H1 (cell line): ENCODE measurements around the gene SPATA32. TPM values are rescaled to one million over a fixed set of nuclear protein-coding genes. Genes with fewer than 3 reads are reported as not detected.

Experiments used
- CBX5 ChIP-seq: fragments of 300-800, 300-1000 bp; sonication (generic); IDR thresholded peaks from 2 replicates; pipeline ENCODE4 v1.7.1; 2016; ENCODE audit warnings: antibody characterized with exemption, low read length, low read depth
- CREB1 ChIP-seq: IDR thresholded peaks from 2 replicates; pipeline ENCODE4 v1.6.1; 2012; ENCODE audit warnings: inconsistent platforms
- GABPA ChIP-seq: IDR thresholded peaks from 2 replicates; pipeline ENCODE4 v1.6.1; 2011; ENCODE audit warnings: mild to moderate bottlenecking, low read length, moderate library complexity, borderline replicate concordance; ENCODE audit not compliant: insufficient read depth
- KDM1A ChIP-seq: fragments of 200-600, 300-600 bp; sonication (generic); IDR thresholded peaks from 2 replicates; pipeline ENCODE4 v1.7.1; 2016; ENCODE audit warnings: mild to moderate bottlenecking, low read length, borderline replicate concordance
- NRF1 ChIP-seq: IDR thresholded peaks from 2 replicates; pipeline ENCODE4 v1.6.1; 2011; ENCODE audit warnings: mild to moderate bottlenecking, low read depth, low read length, improper control_type of control experiment
- SIN3A ChIP-seq, 2 experiments: IDR thresholded peaks in 1 of 2; conservative IDR thresholded peaks in 1 of 2; 2 replicates each; pipeline ENCODE4 v1.6.1; 2011 to 2012; ENCODE audit warnings: low read length in 2 of 2, improper control_type of control experiment in 1 of 2, low read depth in 1 of 2, mild to moderate bottlenecking in 1 of 2
- polyA plus RNA-seq, 7 experiments: library from polyadenylated mRNA; depleted of rRNA in 3 of 7; stranded (reverse) in 5 of 7; unstranded in 2 of 7; fragments of >200 nt in 5 of 7; fragments of 200-250 nt in 2 of 7; gene quantifications; 1 replicate in 5 of 7; 2 replicates in 1 of 7; 4 replicates in 1 of 7; pipeline versions ENCODE4 v1.2.1 to v1.2.3, GENCODE V29; 2011 to 2013; ENCODE audit warnings: missing spikeins in 2 of 7, mixed read lengths in 2 of 7
- total RNA-seq: library from RNA; stranded (reverse); fragmentation: NEBNext Ultra II Directional; extraction: Animal tissue kit (Norgen Biotek cat#: 25700); gene quantifications from 2 replicates; pipeline ENCODE4 v1.2.1, GENCODE V29; 2021
- TF ChIP-seq, protein P1 (sequence below): fragments of 300-600 bp; sonication (generic); IDR thresholded peaks from 2 replicates; pipeline ENCODE4 v1.7.1; 2012; ENCODE audit warnings: low read length, moderate library complexity, mild to moderate bottlenecking, inconsistent platforms; ENCODE audit not compliant: insufficient replicate concordance
- TF ChIP-seq, protein P2 (sequence below): IDR thresholded peaks from 2 replicates; pipeline ENCODE4 v1.6.1; 2012; ENCODE audit warnings: inconsistent platforms

Gene SPATA32
- total and polyA plus RNA-seq, 2 of the 8 experiments (the other 6 are each of a cell fraction or from before 2014, with no cell fraction given) = 0.24 TPM; not detected in 1

DNA sequence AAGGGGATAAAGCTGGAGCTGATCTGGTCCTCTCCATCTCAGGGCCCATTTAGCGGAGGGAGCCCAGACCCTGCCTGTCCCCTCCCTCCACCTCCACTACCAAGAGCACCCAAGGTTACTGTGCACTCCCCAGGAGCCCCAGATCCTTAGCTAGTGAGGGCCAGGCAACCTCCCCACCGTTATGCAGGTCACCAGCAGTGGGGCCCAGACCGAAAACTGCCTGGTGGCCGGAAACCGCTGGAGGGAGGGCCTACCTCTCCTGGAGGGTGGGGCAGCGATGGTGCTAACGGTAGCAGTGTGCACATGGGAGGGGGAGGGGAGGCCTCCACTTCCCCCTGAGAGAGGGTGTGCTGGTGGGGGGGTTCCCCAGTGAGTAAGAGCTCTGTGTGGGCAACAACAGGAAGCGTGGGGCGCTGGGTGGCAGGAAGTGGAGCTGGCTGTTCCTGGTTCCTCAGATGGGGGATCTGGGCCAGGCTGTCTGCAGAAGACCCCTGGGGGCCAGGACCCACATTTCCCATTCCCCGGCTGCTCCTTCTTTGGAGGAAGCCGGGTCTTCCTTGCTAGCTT is 35.8 kb downstream of the SPATA32 start (continued):
- TF ChIP-seq, protein P1, sequence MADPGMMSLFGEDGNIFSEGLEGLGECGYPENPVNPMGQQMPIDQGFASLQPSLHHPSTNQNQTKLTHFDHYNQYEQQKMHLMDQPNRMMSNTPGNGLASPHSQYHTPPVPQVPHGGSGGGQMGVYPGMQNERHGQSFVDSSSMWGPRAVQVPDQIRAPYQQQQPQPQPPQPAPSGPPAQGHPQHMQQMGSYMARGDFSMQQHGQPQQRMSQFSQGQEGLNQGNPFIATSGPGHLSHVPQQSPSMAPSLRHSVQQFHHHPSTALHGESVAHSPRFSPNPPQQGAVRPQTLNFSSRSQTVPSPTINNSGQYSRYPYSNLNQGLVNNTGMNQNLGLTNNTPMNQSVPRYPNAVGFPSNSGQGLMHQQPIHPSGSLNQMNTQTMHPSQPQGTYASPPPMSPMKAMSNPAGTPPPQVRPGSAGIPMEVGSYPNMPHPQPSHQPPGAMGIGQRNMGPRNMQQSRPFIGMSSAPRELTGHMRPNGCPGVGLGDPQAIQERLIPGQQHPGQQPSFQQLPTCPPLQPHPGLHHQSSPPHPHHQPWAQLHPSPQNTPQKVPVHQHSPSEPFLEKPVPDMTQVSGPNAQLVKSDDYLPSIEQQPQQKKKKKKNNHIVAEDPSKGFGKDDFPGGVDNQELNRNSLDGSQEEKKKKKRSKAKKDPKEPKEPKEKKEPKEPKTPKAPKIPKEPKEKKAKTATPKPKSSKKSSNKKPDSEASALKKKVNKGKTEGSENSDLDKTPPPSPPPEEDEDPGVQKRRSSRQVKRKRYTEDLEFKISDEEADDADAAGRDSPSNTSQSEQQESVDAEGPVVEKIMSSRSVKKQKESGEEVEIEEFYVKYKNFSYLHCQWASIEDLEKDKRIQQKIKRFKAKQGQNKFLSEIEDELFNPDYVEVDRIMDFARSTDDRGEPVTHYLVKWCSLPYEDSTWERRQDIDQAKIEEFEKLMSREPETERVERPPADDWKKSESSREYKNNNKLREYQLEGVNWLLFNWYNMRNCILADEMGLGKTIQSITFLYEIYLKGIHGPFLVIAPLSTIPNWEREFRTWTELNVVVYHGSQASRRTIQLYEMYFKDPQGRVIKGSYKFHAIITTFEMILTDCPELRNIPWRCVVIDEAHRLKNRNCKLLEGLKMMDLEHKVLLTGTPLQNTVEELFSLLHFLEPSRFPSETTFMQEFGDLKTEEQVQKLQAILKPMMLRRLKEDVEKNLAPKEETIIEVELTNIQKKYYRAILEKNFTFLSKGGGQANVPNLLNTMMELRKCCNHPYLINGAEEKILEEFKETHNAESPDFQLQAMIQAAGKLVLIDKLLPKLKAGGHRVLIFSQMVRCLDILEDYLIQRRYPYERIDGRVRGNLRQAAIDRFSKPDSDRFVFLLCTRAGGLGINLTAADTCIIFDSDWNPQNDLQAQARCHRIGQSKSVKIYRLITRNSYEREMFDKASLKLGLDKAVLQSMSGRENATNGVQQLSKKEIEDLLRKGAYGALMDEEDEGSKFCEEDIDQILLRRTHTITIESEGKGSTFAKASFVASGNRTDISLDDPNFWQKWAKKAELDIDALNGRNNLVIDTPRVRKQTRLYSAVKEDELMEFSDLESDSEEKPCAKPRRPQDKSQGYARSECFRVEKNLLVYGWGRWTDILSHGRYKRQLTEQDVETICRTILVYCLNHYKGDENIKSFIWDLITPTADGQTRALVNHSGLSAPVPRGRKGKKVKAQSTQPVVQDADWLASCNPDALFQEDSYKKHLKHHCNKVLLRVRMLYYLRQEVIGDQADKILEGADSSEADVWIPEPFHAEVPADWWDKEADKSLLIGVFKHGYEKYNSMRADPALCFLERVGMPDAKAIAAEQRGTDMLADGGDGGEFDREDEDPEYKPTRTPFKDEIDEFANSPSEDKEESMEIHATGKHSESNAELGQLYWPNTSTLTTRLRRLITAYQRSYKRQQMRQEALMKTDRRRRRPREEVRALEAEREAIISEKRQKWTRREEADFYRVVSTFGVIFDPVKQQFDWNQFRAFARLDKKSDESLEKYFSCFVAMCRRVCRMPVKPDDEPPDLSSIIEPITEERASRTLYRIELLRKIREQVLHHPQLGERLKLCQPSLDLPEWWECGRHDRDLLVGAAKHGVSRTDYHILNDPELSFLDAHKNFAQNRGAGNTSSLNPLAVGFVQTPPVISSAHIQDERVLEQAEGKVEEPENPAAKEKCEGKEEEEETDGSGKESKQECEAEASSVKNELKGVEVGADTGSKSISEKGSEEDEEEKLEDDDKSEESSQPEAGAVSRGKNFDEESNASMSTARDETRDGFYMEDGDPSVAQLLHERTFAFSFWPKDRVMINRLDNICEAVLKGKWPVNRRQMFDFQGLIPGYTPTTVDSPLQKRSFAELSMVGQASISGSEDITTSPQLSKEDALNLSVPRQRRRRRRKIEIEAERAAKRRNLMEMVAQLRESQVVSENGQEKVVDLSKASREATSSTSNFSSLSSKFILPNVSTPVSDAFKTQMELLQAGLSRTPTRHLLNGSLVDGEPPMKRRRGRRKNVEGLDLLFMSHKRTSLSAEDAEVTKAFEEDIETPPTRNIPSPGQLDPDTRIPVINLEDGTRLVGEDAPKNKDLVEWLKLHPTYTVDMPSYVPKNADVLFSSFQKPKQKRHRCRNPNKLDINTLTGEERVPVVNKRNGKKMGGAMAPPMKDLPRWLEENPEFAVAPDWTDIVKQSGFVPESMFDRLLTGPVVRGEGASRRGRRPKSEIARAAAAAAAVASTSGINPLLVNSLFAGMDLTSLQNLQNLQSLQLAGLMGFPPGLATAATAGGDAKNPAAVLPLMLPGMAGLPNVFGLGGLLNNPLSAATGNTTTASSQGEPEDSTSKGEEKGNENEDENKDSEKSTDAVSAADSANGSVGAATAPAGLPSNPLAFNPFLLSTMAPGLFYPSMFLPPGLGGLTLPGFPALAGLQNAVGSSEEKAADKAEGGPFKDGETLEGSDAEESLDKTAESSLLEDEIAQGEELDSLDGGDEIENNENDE = no peak
- no peak for TF ChIP-seq CREB1
- TF ChIP-seq NRF1 = no peak
- TF ChIP-seq GABPA = no peak
- no peak for TF ChIP-seq KDM1A
- TF ChIP-seq SIN3A (conservative IDR thresholded peaks at IDR 0.05 in 1 of 2, IDR thresholded peaks at IDR 0.05 in 1 of 2; ENCODE audit: low read depth in 1 of 2, low read length in 2 of 2) = no peak
- TF ChIP-seq, protein P2, sequence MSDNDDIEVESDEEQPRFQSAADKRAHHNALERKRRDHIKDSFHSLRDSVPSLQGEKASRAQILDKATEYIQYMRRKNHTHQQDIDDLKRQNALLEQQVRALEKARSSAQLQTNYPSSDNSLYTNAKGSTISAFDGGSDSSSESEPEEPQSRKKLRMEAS = no peak
- no peak for TF ChIP-seq CBX5
